ENCODE measurements around the gene VPS4A.
"Not testable (repeated sequence)": the region's sequence is repeated elsewhere in the genome, so short reads cannot be mapped to it uniquely, and the experiment has no call there.

Gene VPS4A

DNA sequence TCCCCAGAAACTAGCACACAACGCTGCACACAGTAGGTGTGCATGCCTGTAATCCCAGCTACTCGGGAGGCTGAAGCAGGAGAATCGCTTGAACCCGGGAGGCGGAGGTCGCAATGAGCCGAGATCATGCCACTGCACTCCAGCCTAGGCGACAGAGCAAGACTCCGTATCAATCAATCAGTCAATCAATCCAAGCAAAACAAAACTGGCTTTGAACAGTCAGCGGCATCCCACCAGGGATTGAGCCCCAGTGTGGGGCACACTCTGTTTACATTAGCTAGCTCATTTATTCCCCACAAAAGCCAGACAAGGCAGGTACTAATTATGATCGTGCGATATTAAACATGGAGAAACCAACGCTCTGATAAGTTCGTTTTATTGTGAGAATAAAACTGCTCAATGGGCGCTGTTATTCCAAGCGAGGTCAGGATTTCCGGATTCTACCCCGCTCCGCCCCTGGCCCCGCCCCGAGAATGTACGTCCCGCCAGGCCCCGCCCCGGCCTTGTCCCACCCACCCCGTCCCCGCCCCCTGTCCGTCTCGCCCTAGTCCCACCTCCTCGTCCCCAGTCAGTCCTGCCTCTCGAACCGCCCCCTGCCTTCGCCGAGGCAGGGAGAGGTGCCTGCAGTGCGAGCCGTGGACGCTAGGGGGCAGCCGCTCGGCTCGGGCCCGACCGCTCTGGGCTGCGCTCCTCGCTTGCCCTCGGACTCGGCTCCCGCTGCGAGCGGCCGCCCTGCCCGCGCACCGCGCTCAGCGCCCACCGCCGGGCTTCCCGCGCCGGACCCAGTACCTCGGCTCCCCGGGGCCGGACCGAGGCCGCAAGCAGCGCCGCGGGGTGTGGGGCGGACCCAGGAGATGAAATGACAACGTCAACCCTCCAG lies at the start of gene VPS4A:
TSS of gene VPS4A (plus strand) at position 698 of the 880 bp plus-strand sequence. CDS start at position 860, 162 bp downstream.
- peak; percentile 82 for DNase-seq

DNA sequence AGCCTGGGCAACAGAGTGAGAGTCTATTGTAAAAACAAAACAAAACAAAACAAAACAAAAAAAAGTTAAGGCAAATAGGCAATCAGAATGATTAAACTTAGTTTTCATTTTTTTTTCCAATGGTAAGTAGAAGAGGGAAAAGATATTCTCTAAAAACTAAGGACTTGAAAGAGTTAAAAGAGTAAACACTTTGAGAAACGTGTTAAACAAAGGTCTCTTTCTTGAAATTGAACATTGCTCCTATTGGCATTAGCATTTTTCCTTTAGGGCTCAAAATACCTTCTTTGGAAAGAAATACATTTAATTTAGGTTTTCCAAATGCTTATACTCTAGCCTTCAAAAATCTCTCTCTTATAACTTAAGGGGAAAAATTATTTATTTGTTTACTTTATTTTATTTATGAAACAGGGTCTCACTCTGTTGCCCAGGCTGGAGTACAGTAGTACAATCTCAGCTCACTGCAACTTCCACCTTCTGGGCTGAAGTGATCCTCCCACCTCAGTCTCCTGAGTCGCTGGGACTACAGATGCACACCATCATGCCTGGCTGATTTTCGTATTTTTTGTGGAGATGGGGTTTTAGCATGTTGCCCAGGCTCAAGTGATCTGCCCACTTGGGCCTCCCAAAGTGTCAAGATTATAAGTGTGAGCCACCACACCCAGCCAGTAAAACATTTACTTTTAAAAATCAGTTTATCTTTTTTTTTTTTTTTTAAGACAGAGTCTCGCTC lies 44.7 kb upstream of the VPS4A start:
- no peak for DNase-seq

DNA sequence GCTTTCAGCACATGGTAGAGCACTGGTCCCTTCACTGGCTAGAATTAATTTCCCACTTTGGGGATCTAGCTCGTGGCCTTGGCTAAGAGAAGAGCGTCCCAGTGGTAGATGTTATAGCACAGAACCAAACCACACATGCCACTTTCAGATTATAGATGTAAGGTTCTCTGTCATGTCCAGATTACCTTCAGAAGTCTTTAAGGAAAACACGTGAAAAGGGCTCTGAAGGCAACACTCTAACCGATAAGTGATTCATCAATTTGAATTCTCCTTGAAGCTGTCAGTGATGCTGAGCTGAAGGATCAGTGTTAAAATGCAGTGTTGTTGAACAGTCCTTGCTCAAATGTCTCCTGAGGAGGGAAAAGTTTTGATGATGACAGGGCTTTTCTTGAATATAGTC lies 43.5 kb upstream of the VPS4A start:
- DNase-seq: no peak

DNA sequence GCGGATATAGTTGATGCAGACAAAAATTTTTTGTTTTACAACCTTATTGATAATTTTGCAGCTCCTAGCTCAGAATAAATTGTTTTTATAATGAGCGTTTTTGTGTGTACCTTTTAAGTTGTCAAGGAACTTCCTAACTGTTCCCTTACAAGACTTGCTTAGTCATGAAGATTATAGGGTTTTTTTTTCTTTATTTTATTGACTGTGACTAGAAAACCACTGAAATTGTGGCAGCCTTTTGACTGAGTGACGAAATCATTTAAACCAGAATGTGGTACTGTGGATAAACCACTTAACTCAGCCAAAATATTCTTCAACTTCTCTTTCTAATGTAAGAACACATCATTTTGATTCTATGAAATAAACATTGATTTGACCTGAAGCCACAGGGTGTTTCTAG lies 40.8 kb upstream of the VPS4A start:
- no peak for DNase-seq

DNA sequence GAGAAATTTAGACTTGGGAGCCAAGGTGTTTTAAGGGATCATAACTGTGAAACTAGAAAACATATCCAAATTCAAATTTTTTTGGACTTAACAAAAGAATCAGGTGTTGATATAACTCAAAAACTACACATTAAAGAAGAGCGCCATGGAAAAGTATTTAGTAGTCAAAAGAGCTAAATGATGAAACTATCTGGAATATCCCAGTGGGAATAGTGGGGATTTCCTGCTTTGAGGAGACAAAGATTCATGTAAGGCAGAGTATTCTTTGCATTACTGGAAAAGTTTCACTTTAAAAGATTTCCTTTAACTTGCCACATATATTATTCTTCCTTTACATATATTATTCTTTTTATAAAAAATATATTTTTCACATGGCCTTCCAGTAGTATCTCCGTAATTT lies 40.3 kb upstream of the VPS4A start:
- no peak for DNase-seq

DNA sequence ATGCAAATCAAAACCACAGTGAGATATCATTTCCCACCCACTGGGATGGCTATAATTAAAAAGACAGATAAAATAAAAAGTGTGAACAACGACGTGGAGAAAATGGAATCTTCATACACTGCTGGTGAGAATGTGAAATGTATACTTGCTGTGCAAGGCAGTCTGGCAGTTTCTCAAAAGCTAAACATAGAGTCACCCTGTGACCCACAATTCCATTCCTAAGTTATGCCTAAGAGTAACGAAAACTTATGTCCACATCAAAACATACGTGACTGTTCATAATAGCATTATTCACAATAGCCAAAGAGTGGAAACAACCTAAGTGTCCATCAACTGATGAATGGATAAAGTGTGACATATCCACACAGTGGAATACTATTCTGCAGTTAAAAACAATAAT lies 38.1 kb upstream of the VPS4A start:
- no peak for DNase-seq

DNA sequence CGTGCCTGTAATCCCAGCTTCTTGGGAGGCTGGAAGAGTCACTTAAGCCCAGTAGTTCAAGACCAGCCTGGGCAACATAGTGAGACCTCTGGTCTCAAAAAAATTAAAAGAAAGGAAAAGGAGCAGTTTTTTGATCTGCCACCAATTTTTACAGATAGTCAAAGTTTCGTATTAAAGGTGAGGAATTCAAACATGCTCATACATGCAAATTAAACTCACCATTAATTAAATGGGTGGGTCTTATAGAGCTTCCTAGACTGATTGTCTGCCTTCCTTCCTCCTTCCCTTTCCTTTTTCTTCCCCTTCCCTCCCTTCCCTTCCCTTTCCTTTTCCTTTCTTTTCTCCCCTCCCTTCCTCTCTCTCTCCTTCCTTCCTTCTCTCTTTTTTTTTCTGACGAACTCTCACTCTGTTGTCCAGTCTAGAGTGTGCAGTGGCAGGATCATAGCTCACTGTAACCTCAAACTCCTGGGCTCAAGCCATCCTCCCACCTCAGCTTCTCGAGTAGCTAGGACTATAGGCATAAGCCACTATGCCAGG lies 36.4 kb upstream of the VPS4A start:
- no peak for DNase-seq

DNA sequence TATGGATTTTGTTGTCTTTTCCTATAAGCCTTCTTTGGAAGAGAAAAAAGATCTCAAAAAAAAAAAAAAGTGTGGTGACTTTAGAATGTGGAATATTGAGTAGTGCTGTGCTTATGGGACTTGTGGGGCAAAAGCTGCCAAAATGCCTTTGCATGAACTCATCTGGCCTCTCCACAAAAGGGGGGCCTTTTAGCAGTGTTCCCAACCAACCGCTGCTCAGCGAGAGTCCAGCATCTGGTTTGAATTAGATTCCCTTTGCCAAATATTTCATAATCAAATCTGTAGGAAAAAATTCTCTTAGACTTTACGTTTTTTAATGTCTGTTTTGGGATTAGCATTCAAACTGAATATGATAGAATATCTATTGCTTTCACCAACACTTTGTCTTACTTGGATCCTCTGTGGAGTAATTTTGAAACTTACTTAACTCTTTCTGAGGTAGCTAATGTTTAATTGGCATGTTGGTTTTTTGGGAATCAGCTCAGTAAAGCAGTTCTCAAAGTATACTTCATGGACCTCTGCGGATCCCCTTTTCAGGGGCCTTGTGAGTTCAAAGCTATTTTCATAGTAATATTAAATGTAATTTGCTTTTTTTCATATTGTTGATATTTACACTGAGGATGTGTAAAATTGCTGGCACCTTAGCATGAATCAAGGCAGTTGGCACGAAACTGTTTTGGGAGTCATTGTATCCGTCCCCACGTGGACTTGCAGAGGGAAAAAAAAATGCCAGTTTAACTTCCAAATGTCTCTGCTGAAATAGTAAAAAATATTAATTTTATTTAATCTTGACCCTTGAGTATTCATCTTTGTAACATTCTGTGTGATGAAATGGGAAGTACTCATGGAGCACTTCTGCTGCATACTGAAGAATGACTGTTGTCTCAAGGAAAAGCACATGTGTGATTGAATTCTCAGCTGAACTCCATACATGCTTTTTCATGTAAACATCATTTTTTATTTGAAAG lies 34.7 kb upstream of the VPS4A start:
- DNase-seq: no peak

DNA sequence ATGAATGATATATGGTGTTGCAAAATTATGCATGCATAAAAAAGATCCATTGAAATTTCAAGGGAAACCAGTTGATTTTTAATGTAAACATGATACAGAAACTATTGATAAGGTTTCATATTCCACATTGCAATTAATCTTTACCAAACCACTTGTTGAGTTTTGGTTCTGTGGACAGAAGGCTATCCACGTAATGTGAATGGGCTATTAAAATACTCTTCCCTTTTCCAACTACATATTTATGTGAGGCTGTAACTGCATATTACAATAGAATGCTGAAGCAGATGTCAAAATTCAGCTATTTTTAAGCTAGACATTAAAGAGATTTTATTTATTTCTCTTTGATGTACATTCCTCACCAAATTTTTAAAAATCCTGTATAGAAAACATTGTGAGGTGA lies 33.7 kb upstream of the VPS4A start:
- no peak for DNase-seq

DNA sequence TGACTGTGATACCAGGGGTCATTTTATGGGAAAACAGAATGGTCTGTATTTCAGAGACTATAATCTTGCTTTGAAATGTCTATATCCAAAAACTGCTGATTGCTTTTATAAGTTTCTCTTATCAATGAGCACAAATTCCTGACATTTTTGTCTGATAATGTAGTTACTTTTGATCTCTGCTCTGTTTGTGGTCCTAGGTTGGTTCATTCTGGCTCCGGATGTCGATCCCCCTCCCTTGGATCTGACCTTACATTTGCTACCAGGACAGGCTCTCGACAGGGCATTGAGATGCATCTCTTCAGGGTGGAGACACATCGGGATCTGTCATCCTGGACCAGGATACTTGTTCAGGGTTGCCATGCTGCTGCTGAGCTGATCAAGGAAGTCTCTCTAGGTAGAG lies 27.3 kb upstream of the VPS4A start:
- no peak for DNase-seq

DNA sequence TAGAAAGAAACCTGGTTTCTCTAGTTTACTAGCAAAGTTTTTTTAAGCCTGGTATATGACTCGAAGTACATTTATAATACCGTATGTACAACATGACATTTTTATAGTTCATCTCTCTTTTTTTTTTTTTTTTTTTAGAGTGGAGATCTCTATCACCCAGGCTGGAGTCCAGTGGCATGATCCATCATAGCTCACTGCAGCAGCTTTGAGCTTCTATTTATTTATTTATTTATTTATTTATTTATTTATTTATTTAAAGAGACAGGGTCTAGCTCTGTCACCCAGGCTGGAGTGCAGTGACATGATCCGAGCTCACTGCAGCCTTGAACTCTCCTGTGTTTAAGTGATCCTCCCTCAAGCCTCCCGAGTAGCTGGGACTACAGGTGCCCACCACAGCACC lies 25.9 kb upstream of the VPS4A start:
- DNase-seq: no peak

DNA sequence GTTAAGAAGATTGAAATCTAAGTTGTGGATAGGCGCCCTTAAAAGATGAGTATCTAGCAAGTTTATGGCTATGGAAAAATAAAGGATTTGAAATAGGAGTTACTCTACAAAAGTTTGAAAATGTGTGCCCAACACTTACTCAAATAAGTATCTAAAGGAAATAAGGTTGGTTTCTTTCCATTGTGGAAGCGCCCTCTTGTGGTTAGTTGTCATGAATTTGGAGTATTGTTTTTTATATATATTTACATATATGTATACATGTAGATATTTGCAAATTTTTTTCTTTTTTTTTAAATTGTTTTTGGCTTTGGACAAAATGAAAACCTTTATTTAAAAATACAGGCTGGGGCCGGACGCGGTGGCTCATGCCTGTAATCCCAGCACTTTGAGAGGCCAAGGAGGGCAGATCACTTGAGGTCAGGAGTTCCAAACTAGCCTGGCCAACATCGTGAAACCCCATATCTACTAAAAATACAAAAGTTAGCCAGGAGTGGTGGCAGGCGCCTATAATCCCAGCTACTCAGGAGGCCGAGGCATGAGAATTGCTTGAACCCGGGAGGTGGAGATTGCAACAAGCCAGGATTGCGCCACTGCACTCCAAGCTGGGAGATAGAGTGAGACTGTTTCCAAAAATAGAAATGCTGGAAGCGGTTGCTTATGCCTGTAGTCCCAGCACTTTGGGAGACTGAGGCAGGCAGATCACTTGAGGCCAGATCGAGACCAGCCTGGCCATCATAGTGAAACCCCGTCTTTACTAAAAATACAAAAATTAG lies 24.0 kb upstream of the VPS4A start:
- DNase-seq: no peak

DNA sequence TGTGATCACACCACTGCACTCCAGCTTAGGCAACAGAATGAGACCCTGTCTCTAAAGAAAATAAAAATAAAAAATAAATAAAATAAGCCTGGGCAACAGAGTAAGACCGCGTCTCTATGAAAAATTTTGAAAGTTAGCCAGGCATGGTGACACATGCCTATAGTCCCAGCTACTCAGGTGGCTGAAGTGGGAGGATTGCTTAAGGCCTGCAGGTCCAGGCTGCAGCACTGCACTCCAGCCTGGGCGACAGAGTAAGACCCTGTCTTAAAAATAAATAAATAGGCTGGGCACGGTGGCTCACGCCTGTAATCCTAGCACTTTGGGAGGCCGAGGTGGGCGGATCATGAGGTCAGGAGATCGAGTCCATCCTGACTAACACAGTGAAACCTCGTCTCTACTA lies 19.5 kb upstream of the VPS4A start:
- not testable (repeated sequence) for DNase-seq

DNA sequence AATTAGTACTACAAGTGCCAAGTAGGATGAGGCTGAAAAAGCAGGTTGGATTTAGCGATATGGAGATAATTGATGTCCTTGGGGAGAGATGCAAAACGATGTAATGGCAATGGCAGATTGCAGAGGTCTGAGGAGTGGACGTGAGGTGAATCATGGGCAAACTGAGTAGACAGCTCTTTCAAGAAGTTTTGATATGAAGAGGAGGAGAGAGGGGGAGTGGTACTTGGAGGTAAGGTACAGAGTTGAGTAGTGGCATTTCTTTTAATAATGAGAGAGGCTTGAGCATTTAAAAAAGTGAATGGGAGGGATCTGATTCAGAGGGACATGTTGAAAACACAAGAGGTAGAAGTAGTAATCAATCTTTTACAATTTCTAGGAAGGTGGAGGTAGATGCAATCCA lies 17.7 kb upstream of the VPS4A start:
- DNase-seq: no peak

DNA sequence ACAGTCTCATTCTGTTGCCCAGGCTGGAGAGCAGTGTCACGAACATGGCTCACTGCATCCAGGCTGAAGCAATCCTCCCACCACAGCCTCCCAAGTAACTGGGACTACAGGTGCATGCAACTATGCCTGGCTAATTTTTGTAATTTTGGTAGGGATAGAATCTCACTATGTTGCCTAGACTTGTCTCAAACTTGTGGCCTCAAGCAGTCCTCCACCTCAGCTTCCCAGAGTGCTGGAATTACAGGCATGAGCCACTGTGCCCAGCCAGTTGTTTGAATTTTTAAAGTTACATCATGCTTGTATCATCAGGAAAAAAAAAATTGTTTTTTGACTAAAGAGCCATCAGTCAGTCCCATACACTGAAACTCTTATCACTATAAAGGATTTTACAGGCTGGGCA lies 17.1 kb upstream of the VPS4A start:
- DNase-seq: no peak

DNA sequence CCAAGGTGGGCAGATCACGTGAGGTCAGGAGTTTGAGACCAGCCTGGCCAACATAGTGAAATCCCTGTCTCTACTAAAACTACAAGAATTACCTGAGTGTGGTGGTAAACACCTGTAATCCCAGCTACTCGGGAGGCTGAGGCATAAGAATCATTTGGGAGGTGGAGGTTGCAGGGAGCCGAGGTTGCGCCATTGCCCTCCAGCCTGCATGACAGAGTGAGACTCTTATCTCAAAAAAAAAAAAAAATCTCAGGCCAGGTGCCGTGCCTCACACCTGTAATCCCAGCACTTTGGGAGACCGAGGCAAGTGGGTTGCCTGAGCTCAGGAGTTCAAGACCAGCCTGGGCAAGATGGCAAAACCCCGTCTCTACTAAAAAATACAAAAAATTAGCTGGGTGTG lies 14.4 kb upstream of the VPS4A start:
- DNase-seq: not testable (repeated sequence)

DNA sequence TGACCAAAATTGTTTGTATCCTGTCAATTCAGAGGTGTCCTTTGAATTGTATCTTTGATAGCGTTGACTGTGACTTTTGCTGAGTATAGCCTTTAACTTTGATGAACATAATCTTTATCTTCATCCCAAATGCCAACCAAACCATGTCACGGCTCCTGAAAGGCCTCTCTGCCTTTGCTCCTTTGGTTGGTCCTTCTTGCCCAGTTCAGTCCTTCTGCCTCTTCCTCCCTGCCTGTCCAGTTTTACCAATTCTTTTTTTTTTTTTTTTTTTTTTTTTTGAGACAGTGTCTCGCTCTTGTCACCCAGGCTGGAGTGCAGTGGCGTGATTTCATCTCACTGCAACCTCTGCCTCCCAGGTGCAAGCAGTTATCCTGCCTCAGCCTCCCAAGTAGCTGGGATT lies 12.9 kb upstream of the VPS4A start:
- no peak for DNase-seq

DNA sequence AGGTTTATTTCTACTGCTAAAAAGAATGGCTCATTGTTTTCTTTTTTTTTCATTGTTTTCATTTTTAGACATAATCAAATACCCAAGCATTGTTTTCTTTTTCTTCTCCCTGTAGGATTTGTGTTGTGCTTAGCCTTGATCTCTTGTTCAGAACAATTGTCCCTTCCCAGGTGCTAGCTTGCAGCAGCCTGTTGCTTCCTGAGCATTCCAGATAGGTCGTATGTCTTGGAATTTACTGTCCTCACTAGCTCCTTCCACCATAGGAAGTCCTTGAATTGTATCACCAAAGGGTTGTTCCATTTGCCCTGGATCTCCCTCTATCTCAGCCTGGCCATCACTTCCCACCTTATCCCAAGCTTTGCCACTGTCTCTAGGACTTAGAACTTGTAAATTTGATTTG lies 10.0 kb upstream of the VPS4A start:
- DNase-seq: no peak

DNA sequence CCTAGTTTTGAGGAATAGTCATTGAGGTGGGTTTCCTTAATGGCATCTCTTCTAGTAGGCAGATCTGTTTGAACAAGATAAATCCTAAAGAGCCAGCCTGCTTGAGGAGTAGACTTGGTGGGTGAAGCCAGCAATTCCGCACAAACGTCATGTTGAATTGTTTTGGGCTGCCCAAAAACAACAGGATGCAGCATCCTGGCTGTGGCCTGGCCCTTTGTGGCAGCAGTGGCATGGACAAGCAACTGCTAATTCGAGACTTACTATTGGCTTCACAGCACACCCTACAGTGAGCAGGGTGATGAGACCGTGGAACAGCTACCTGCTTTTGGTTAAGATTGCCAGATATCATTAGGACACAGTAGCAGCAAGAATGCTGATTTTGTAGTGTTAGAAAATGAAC lies 9.3 kb upstream of the VPS4A start:
- DNase-seq: no peak

DNA sequence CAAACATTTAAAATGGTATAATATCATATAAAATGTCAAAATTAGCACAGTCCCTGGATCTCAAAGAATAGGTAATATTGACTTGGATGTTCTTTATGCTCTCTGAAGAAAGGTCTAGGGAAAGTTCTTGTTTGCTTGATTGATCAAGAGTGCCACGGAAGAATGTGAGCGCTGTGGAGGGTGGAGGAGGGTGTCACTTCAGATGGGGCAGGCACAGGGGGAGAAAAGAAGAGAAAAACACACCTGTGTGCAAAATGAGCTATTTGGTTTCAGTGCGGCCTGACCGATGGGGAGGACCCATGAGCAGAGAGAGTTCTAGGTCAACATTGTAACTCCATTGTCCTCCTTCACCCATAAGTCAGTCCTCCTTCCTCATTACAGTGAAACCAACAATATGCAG lies 8.8 kb upstream of the VPS4A start:
- DNase-seq: no peak

DNA sequence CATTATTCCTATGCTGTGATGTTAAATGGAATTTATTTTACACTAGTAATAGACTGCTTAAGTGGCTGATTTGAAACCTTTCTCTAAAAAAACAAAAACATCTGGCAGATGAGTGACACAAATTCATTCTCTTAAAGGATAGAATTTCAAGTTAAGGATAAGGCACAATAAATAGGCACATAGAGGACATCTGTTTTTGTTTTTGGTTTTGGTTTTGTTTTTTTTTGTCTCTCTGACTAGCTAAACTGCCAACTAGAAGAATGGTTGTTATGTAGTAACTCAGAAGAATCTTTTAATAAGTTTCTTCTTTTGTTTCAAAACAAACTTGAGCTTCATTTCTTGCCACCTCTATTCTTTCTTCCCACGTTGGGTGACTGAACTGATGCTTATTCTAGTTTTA lies 5.1 kb upstream of the VPS4A start:
- DNase-seq: no peak

DNA sequence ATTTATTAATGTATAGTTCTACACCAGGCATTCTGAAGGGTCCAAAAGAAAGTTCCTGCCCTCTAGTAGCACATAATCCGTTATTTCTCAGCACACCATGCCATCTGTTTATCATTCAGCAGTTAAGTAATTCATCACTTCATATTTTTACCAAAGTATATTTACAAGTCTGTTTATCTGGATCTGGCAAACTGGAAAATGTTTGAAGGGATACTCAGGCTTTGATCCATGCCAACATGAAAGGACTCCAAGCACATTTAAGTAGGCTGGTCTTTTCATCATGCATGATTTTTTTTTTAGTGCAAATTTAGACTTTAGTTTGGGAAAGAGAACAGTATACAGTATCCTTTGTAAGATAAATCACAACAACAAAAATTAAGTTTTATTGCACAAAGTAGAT lies 4.1 kb upstream of the VPS4A start:
- DNase-seq: no peak

Data from NCI-H510A (cell line).